H1 (cell line): ENCODE data around the gene TMEM14C. TPM values are rescaled to one million over a fixed set of nuclear protein-coding genes. Genes with fewer than 3 reads are reported as not detected.

Experiments used
- EZH2 ChIP-seq: fragments of 200-600 bp; sonication (generic); IDR thresholded peaks from 2 replicates; pipeline ENCODE4 v1.7.1; 2012; ENCODE audit warnings: low read depth, mild to moderate bottlenecking, moderate library complexity, low read length, inconsistent platforms; ENCODE audit not compliant: severe bottlenecking
- FOSL1 ChIP-seq: IDR thresholded peaks from 2 replicates; pipeline ENCODE4 v1.6.1; 2011; ENCODE audit warnings: mild to moderate bottlenecking, low read depth, low read length, moderate library complexity; ENCODE audit not compliant: insufficient read depth
- NRF1 ChIP-seq: IDR thresholded peaks from 2 replicates; pipeline ENCODE4 v1.6.1; 2011; ENCODE audit warnings: mild to moderate bottlenecking, low read depth, low read length, improper control_type of control experiment
- RBBP5 ChIP-seq: IDR thresholded peaks from 2 replicates; pipeline ENCODE4 v1.7.1; 2012; ENCODE audit warnings: low read depth, mild to moderate bottlenecking, inconsistent platforms, low read length, moderate library complexity, borderline replicate concordance
- RXRA ChIP-seq: IDR thresholded peaks from 2 replicates; pipeline ENCODE4 v1.6.1; 2011; ENCODE audit warnings: low read depth, mild to moderate bottlenecking, low read length, moderate library complexity; ENCODE audit not compliant: insufficient read depth
- SP4 ChIP-seq: IDR thresholded peaks from 2 replicates; pipeline ENCODE4 v1.6.1; 2012; ENCODE audit warnings: low read length, inconsistent platforms
- polyA plus RNA-seq, 7 experiments: library from polyadenylated mRNA; depleted of rRNA in 3 of 7; stranded (reverse) in 5 of 7; unstranded in 2 of 7; fragments of >200 nt in 5 of 7; fragments of 200-250 nt in 2 of 7; gene quantifications; 1 replicate in 5 of 7; 2 replicates in 1 of 7; 4 replicates in 1 of 7; pipeline versions ENCODE4 v1.2.1 to v1.2.3, GENCODE V29; 2011 to 2013; ENCODE audit warnings: missing spikeins in 2 of 7, mixed read lengths in 2 of 7
- total RNA-seq: library from RNA; stranded (reverse); fragmentation: NEBNext Ultra II Directional; extraction: Animal tissue kit (Norgen Biotek cat#: 25700); gene quantifications from 2 replicates; pipeline ENCODE4 v1.2.1, GENCODE V29; 2021
- TF ChIP-seq, protein P1 (sequence below): IDR thresholded peaks from 2 replicates; pipeline ENCODE4 v1.6.1; 2012; ENCODE audit warnings: inconsistent platforms
- TF ChIP-seq, protein P2 (sequence below): IDR thresholded peaks from 2 replicates; pipeline ENCODE4 v1.6.1; 2011; ENCODE audit warnings: low read length, improper control_type of control experiment

TMEM14C gene
- total and polyA plus RNA-seq, 2 of the 8 experiments (the other 6 are each of a cell fraction or from before 2014, with no cell fraction given) = 116 to 157 TPM

DNA sequence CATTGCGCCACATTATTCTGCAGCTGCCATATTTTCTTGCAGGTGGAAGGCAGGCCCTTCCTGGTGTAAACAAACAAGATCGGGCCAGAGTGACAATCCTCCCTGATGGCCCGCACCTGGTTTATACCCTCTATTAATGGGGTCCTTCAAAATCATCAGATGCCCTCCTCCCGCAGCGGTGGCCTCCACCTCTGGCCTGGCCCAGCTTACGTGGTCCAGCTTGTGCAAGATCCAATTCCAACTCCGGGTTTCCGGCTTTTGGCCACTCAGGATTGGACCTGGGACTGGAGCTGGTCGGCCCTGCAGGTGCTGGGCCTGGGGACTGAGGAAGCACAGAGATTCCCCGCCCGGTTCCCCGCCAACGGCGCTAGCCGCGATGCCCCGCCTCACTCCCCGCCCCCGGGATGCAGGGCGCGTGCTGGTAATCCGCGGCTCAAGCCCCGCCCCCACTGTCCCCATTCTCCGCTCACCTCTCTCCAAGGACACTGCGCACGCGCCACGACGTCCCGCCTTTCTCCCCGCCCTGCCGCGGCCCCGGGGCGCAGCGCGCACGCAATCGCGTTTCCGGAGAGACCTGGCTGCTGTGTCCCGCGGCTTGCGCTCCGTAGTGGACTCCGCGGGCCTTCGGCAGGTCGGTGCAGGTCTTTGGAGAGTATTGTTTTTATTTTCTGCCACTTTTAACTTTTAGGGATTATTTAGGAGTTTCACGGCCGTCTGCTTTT lies 24.5 kb downstream of the TMEM14C start, which contains the start of gene TMEM14B (continued):
- TF ChIP-seq RXRA = no peak
- peak; percentile 72; the same call in 1 of the 2 replicates for TF ChIP-seq SP4
- no peak for TF ChIP-seq FOSL1
- TF ChIP-seq, protein P1, sequence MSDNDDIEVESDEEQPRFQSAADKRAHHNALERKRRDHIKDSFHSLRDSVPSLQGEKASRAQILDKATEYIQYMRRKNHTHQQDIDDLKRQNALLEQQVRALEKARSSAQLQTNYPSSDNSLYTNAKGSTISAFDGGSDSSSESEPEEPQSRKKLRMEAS = peak; percentile 91
- peak; percentile 61; the same call in 1 of the 2 replicates for TF ChIP-seq RBBP5
- TF ChIP-seq NRF1 = peak; percentile 84
- TF ChIP-seq, protein P2, sequence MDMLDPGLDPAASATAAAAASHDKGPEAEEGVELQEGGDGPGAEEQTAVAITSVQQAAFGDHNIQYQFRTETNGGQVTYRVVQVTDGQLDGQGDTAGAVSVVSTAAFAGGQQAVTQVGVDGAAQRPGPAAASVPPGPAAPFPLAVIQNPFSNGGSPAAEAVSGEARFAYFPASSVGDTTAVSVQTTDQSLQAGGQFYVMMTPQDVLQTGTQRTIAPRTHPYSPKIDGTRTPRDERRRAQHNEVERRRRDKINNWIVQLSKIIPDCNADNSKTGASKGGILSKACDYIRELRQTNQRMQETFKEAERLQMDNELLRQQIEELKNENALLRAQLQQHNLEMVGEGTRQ = 0 out of 2 replicates have a peak, but pooled peaks have one; percentile 6
- TF ChIP-seq EZH2 = no peak
